ENCODE data around the gene CSRNP3. TPM values are rescaled to one million over a fixed set of nuclear protein-coding genes. Genes with fewer than 3 reads are reported as not detected.

CSRNP3 gene
- total and polyA plus RNA-seq, 2 donors (not counting 1 experiment from before 2014, with no cell fraction given): not detected

DNA sequence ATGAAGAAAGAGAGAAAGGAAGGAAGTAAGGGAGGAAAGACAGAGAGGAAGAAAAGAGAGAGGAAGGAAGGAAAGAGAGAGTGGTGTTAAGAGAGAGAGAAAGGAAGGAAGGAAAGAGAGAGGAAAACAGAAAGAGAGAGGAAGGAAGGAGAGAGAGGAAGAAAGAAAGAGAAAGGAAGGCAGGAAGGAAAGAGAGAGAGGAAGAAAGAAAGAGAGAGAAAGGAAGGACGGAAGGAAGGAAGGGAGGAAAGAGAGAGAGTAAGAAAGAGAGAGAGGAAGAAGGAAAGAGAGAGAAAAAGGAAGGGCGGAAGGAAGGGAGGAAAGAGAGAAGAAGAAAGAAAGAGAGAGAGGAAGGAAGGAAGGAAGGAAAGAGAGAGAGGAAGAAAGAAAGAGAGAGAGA, 197.1 kb downstream of the CSRNP3 start:
- intact Hi-C loops (cut with micrococcal nuclease): no loop called here
- Histone ChIP-seq H3K4me3 (ENCODE audit: control extremely low read depth in 1 of 5, extremely low read depth in 1 of 5, insufficient read depth in 1 of 5, low read depth in 2 of 5, low read length in 4 of 5) (no peak overlapping the region), H3K9ac (ENCODE audit: low read length) (no peak overlapping the region), H3K4me1 (ENCODE audit: control insufficient read depth in 2 of 2, insufficient read depth in 2 of 2, low read length in 2 of 2) (peaks cover 3 to 8% of the 10 kb centered on the region in 2 donors), H3K4me2 (replicated peaks; ENCODE audit: low read depth, low read length, poor library complexity, severe bottlenecking) (no peak overlapping the region), H3K79me2 (ENCODE audit: control insufficient read depth, insufficient read depth, low read length) (no peaks in the 10 kb centered on the region), H4K20me1 (ENCODE audit: control insufficient read depth, insufficient read depth, low read length, poor library complexity, severe bottlenecking) (no peaks in the 10 kb centered on the region), H2AFZ (ENCODE audit: insufficient read depth, low read depth, low read length, poor library complexity, severe bottlenecking) (no peak overlapping the region), H3K9me3 (ENCODE audit: control extremely low read depth in 1 of 3, control insufficient read depth in 2 of 3, insufficient read depth in 1 of 3, low read length in 2 of 3) (peaks cover 2 to 5% (median 4%) of the 10 kb centered on the region in 3 donors), H3K36me3 (replicated peaks in 1 of 2; ENCODE audit: control extremely low read depth in 1 of 2, control insufficient read depth in 1 of 2, extremely low read depth in 1 of 2, insufficient read depth in 2 of 2, low read length in 1 of 2) (no peaks in the 10 kb centered on the region), H3K27ac (ENCODE audit: low read length in 2 of 2) (no peak overlapping the region), H3K27me3 (replicated peaks in 1 of 4; ENCODE audit: control extremely low read depth in 1 of 4, control insufficient read depth in 3 of 4, insufficient read depth in 4 of 4, low read length in 3 of 4) (no peaks in the 10 kb centered on the region)
- no peak for DNase-seq
- H3K27me3 Mint-ChIP-seq: no peaks in the 10 kb centered on the region
- no peak overlapping the region for H3K4me3 Mint-ChIP-seq
- peaks cover 7% of the 10 kb centered on the region for H3K4me1 Mint-ChIP-seq
- no peak for ATAC-seq (ENCODE audit: low read depth)
- WGBS (ENCODE audit: insufficient coverage): 95% methylated on average over 2 of the region's 2 CpGs
- no peak overlapping the region for H3K27ac Mint-ChIP-seq
- H3K9me3 Mint-ChIP-seq (ENCODE audit: insufficient read depth): peaks cover 1% of the 10 kb centered on the region
- ChIA-PET CTCF (no interaction called here), POLR2A (no interaction called here)
- TF ChIP-seq EZH2 (IDR thresholded peaks at IDR 0.05; ENCODE audit: borderline replicate concordance, insufficient read depth, low read depth, low read length, poor library complexity, severe bottlenecking): no peak
- TF ChIP-seq, protein P1, sequence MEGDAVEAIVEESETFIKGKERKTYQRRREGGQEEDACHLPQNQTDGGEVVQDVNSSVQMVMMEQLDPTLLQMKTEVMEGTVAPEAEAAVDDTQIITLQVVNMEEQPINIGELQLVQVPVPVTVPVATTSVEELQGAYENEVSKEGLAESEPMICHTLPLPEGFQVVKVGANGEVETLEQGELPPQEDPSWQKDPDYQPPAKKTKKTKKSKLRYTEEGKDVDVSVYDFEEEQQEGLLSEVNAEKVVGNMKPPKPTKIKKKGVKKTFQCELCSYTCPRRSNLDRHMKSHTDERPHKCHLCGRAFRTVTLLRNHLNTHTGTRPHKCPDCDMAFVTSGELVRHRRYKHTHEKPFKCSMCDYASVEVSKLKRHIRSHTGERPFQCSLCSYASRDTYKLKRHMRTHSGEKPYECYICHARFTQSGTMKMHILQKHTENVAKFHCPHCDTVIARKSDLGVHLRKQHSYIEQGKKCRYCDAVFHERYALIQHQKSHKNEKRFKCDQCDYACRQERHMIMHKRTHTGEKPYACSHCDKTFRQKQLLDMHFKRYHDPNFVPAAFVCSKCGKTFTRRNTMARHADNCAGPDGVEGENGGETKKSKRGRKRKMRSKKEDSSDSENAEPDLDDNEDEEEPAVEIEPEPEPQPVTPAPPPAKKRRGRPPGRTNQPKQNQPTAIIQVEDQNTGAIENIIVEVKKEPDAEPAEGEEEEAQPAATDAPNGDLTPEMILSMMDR (IDR thresholded peaks at IDR 0.05): peak; percentile 4

DNA sequence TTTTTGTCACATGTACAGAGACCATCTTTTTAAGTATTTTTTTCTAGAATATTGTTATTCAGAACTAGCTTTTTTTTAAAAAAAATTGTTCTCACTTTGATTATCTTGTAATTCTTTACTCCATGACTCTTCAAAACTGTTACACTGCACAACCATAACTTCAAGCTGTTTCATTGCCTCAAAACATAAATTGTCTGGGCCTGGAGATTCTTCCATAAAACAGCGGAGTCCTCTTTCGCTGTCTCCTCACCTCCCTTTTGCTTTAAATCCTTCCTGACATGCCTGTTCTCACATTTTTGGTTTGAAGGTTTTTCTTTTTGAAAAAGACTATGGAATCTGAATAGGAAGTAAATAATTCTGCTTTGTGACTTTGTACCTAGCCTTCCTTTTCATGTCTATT, 197.9 kb downstream of the CSRNP3 start:
- no peak overlapping the region for H3K4me2 ChIP-seq (replicated peaks; ENCODE audit: low read depth, low read length, poor library complexity, severe bottlenecking)
- POLR2A ChIA-PET: no interaction called here
- no peaks in the 10 kb centered on the region for H3K27me3 Mint-ChIP-seq
- DNase-seq (no peak), ATAC-seq (ENCODE audit: low read depth) (no peak)
- peaks cover 11% of the 10 kb centered on the region for H3K4me1 Mint-ChIP-seq
- H2AFZ ChIP-seq (ENCODE audit: insufficient read depth, low read depth, low read length, poor library complexity, severe bottlenecking): no peak overlapping the region
- H3K27ac ChIP-seq (ENCODE audit: low read length in 2 of 2): no peak overlapping the region
- whole genome bisulfite sequencing (ENCODE audit: insufficient coverage): no CpG with 5 or more reads among the region's 2 CpGs
- H3K4me3 ChIP-seq (ENCODE audit: control extremely low read depth in 1 of 5, extremely low read depth in 1 of 5, insufficient read depth in 1 of 5, low read depth in 2 of 5, low read length in 4 of 5): no peak overlapping the region
- H3K9me3 Mint-ChIP-seq (ENCODE audit: insufficient read depth): peaks cover 5% of the 10 kb centered on the region
- H3K4me1 ChIP-seq (ENCODE audit: control insufficient read depth in 2 of 2, insufficient read depth in 2 of 2, low read length in 2 of 2): peaks cover 8 to 14% of the 10 kb centered on the region in 2 donors
- H3K27ac Mint-ChIP-seq: no peak overlapping the region
- intact Hi-C loops (cut with micrococcal nuclease): no loop called here
- no peak overlapping the region for H3K4me3 Mint-ChIP-seq
- TF ChIP-seq EZH2 (IDR thresholded peaks at IDR 0.05; ENCODE audit: borderline replicate concordance, insufficient read depth, low read depth, low read length, poor library complexity, severe bottlenecking): no peak
- TF ChIP-seq, protein P1 (IDR thresholded peaks at IDR 0.05): no peak
- H4K20me1 ChIP-seq (ENCODE audit: control insufficient read depth, insufficient read depth, low read length, poor library complexity, severe bottlenecking): no peaks in the 10 kb centered on the region
- no peaks in the 10 kb centered on the region for H3K27me3 ChIP-seq (replicated peaks in 1 of 4; ENCODE audit: control extremely low read depth in 1 of 4, control insufficient read depth in 3 of 4, insufficient read depth in 4 of 4, low read length in 3 of 4)
- no peaks in the 10 kb centered on the region for H3K36me3 ChIP-seq (replicated peaks in 1 of 2; ENCODE audit: control extremely low read depth in 1 of 2, control insufficient read depth in 1 of 2, extremely low read depth in 1 of 2, insufficient read depth in 2 of 2, low read length in 1 of 2)
- no peaks in the 10 kb centered on the region for H3K79me2 ChIP-seq (ENCODE audit: control insufficient read depth, insufficient read depth, low read length)
- CTCF ChIA-PET: no interaction called here
- H3K9me3 ChIP-seq (ENCODE audit: control extremely low read depth in 1 of 3, control insufficient read depth in 2 of 3, insufficient read depth in 1 of 3, low read length in 2 of 3): peaks cover 2 to 6% (median 5%) of the 10 kb centered on the region in 3 donors
- no peak overlapping the region for H3K9ac ChIP-seq (ENCODE audit: low read length)
